Measurements from ENCODE around the gene C11orf16.
"Not testable (repeated sequence)": the region's sequence is repeated elsewhere in the genome, so short reads cannot be mapped to it uniquely, and the experiment has no call there.

C11orf16 gene

GRCh38 chr11:8937159-8937558 is 4.4 kb upstream of the C11orf16 start:
- in situ Hi-C loops (cut with MboI; ENCODE audit: low sequenced_read_pairs), result no loop called here

DNA sequence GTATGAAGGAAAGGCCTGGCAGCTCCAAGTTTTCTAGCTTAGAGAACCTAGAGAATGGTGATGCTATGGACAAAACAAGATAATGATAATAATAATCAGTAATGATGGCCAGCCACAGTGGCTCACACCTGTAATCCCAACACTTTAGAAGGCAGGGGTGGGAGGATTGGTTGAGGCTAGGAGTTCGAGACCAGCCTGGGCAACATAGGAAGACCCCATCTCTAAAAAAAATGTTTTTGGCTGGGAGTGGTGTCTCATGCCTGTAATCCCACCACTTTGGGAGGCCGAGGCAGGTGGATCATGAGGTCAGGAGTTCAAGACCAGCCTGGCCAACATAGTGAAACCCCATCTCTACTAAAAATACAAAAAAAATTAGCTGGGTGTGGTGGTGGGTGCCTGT is 3.0 kb upstream of the C11orf16 start:
- in situ Hi-C loops (cut with MboI; ENCODE audit: low sequenced_read_pairs), result not testable (repeated sequence)

GRCh38 chr11:8934742-8935488 is 2.2 kb upstream of the C11orf16 start:
- in situ Hi-C loops (cut with MboI; ENCODE audit: low sequenced_read_pairs), result no loop called here

GRCh38 chr11:8933931-8934330 is 1.2 kb upstream of the C11orf16 start:
- in situ Hi-C loops (cut with MboI; ENCODE audit: low sequenced_read_pairs), result no loop called here

DNA sequence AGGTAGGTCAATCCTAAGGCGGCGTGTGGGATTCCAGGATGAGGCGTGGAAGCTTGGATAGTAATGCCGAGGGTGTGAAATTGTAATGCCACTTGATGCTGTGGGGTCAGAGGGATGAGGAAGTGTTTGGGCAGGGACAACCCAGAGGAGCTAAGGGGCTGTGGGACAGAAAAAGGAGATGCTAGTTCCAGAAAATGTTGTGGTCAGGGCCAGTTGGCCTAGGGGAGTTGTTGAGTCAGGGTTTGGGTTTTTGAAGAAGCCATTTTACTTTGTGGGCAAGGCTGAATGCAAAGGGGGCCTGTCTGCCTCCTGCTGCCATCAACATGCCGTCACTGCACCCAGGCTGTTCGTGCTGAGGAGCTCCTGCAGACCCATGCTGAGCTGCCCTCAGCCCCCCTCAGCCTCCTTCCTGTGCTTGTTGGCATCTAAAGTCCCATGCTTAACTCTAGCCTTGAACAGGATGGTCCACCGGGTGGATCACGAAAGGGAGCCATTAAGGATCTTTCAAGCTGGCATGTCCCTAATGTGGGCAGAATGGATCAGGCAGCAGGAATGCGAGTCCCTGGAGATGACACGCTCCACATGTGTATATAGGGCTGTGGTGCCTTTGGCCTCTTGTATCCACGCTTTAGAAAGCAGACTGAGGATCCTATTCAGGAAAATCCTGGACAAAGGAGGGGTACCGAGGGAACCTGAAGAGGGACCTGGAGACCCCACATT is 2.1 kb downstream of the C11orf16 start:
- in situ Hi-C loops (cut with MboI; ENCODE audit: low sequenced_read_pairs), result no loop called here

DNA sequence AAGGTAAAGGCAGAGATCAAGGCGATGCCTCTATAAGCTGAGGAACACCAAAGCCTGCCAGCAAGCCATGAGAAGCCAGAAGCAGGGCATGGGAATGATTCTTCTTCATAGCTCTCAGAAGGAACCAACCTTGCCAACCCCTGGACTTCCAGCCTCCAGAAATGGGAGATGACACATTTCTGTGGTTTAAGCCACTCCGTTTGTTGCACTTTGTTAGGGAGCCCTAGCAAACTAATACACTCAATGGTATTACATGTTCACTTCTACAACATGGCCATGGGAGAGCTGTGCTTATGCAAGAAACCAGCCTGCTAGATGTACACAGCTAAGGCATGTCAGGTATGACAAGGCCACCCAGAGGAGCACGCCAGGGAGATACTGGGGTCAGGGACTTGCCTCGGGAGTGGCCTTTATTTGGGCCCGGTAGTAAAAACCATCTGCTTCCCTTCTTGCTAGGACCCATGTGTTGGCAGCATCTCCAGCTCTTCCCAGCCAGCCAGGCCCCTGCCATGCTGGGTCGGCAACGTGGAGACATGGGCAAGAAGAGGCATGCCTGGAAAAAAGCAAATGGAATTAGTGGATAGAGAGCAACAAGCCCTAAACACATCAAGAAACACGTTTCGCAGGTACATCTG is 3.6 kb downstream of the C11orf16 start:
- in situ Hi-C loops (cut with MboI; ENCODE audit: low sequenced_read_pairs), result no loop called here

- in situ Hi-C loops (cut with MboI; ENCODE audit: low sequenced_read_pairs), result no loop called here
Measured at GRCh38 chr11:8928205-8928604, 4.5 kb downstream of the C11orf16 start.

DNA sequence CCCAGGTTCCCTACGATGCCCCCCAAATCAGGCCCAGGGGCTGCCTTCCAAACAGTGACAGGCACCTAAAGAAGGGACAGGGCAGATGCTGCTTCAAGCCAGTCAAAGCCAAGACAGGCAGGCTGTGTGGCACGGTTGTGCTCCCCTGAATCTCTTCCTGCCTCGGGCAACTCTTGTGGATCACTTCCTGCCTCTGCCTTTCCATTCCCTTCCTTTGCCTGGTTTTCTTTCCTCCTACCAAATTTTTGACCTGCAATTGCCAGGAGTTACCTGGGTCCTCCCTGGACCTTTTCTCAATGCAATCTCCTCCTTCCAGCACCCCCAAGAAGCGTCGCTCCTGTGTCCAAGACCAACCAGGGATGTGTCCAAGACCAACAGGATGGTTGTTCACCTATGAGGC is 5.5 kb downstream of the C11orf16 start:
- in situ Hi-C loops (cut with MboI; ENCODE audit: low sequenced_read_pairs), result no loop called here

DNA sequence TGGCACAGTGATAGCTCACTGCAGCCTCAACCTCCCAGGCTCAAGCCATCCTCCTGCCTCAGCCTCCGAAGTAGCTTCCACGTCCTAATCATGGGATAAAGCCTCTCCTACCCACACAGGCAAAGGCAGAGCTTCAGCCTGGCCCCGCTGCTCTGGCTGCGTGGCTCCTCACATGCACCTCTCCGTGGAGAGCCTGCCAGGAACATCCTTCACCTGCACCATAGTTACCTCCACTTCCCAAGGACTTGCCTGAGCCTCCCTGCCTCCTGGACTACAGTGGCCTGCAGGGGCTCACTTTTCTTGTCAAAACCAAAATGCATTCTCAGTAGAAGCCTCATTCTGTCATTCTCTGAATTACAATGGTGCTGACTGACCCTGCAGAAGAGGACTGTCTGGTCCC is 6.5 kb downstream of the C11orf16 start:
- in situ Hi-C loops (cut with MboI; ENCODE audit: low sequenced_read_pairs), result no loop called here

GRCh38 chr11:8925711-8926110 is 7.0 kb downstream of the C11orf16 start:
- in situ Hi-C loops (cut with MboI; ENCODE audit: low sequenced_read_pairs), result no loop called here

GRCh38 chr11:8922691-8923090 is 10.1 kb downstream of the C11orf16 start:
- in situ Hi-C loops (cut with MboI; ENCODE audit: low sequenced_read_pairs), result no loop called here

DNA sequence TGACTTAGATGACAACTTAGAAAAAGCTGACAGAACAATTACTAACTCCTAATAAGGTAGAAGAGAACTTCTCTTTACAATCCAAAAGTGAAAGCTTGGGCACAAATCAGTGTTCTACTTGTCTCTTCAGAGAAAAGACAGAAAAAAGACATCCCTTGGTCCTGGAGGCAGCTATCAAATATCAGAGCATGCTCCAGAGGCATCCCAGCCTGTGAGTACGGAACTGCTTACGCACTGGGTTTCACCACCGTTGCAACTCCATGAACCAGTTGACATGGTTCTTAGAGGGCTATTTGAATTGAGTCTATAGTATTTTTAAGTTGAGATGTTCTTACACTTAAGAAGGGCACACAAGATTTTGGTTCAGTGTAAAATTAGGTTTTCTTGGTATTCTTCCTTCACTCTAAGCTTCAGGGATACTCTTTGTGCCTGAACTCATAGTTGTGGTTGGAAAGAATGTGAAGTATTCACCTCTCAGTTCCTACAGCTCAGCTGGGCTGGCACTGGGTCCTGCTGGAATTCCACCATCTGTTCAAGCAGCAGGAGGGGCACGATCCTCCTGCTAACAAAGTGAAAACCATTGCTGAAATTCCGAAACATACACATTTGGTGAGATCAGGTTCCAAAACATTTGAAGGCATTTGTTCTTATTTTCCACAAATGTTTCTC is 15.5 kb downstream of the C11orf16 start:
- in situ Hi-C loops (cut with MboI; ENCODE audit: low sequenced_read_pairs), result no loop called here

GRCh38 chr11:8914661-8915018 is 18.1 kb downstream of the C11orf16 start:
- in situ Hi-C loops (cut with MboI; ENCODE audit: low sequenced_read_pairs), result no loop called here

DNA sequence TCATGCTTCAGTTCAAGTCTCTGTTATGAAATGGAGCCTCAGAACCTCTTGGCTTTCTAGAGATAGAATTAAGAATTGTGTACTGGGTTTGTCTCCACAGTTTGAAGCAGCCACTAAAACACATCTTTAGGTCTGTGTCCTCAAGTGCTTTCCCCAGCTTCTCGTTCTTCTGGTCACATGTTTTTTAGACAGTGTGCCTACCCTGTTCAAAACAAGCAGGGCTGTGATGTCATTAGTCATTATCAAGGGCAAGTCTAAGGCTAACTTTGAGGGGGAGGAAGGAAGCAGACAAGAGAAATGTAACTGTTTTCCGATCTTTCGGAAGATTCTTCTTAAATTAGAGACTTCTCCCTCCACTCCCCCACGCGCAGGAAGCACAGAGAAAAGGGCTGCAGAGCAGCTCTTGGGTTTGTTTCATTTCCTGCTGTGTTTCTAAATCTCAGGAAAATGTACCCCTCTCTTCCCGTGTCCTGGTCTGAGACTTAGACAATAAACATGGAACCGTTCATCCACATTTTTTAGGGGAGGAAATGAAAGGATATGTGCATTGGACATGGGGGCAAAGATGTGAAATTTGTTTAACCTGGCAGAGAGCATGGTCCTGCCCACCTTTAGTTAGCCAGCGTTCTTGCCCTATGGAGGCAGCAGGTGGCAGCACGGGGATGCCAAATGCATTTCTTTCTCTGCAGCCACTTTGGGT is 18.6 kb downstream of the C11orf16 start:
- in situ Hi-C loops (cut with MboI; ENCODE audit: low sequenced_read_pairs), result no loop called here

GRCh38 chr11:8911029-8911823 is 21.5 kb downstream of the C11orf16 start, which contains the start of gene AKIP1:
AKIP1 (plus strand) TSS chr11:8911189; CDS start chr11:8911450, 261 bp downstream.
- in situ Hi-C loops (cut with MboI; ENCODE audit: low sequenced_read_pairs), result no loop called here

DNA sequence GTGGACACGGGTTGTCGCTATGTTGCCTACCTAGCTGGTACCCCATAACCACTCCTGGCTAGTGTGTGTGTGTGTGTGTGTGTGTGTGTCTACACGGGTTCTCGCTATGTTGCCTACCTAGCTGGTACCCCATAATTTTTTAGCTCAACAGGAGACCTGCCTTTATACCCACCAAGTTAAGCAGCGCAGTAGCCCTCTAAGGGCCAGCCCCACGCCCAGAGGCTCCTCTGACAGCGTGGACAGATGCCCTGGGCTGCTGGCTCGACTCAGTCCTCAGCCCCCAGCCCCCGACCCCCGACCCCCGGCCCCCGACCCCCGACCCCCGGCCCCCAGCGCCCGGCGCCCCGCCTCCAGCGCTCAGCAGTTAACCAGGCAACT is 22.1 kb downstream of the C11orf16 start:
- in situ Hi-C loops (cut with MboI; ENCODE audit: low sequenced_read_pairs), result no loop called here

DNA sequence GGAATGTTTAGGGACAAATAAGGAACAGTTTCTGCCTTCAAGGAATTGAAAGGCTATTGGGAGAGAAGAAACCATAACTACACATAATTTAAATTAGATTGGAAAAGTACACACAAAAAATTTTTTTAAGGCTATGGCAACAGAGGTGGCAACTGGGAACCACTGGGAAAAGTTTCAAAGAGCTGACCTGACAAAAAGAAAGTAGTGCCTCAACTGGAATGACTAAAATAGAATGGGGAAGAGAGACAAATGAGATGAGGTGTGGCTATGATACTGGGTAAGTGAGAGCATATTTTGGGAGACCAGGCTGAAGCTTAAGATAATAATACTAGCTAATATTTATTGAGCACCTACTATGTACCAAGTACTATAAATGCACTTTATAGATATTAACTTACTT is 24.6 kb downstream of the C11orf16 start:
- in situ Hi-C loops (cut with MboI; ENCODE audit: low sequenced_read_pairs), result no loop called here

DNA sequence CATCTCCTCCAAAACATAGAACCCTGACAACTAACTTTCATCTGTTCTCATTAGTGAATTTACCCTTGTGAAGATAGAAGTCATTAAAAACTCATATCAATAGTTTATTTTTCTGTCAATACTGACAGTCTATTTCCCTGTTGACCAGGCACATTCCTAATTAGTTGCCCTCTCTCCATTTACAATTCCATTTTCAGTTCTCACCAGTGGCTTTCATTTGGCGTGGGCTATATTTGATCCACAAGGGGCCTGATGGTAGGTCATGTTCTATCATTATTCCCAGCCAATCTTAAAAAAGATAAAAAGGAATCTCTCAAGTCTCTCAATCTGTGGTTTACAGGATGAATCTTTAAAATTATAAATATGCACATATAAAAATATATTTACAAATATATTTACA is 25.6 kb downstream of the C11orf16 start:
- in situ Hi-C loops (cut with MboI; ENCODE audit: low sequenced_read_pairs), result no loop called here

DNA sequence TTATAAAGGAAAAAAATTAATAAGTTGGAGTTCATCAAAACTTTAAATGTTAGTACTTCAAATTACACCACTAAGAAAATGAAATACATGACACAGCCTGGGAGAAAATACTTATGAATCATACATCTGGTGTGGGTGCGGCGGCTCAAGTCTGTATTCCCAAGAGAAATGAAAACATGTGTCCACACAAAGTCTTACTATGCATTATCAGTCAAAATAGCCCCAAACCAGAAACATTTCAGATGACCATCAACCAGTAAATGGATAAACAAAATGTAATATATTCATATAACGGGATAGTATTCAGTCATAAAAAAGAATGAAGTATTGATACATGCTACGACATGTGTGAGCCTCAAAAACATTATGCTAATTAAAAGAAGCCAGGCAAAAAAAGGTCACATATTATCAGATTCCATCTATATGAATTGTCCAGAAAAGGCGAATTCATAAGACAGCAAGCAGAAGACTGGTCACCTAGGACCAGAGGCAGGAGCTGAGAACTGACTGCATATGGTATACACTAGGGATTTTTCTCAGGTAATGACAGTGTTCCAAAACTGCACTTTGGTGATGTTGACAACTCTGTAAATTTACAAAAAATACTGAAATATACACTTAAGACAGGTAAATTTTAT is 27.1 kb downstream of the C11orf16 start:
- in situ Hi-C loops (cut with MboI; ENCODE audit: low sequenced_read_pairs), result no loop called here

All from HL-60/S4 treated with phorbol 12-myristate 13-acetate at 8.2 ng/mL for 4 days and 3 days (cell line).